SK-N-SH treated with all-trans-retinoic acid at 6 μM for 48 hours (cell line): ENCODE data around the gene LARP4B.

Experiments used
- ISL1 ChIP-seq: fragments of 250-450 bp; sonication (Bioruptor Pico); IDR thresholded peaks from 2 replicates; pipeline ENCODE4 v2.1.2; 2022; ENCODE audit warnings: mild to moderate bottlenecking, moderate library complexity
- OSR1 ChIP-seq: fragments of 250-450 bp; sonication (Bioruptor Pico); IDR thresholded peaks from 2 replicates; pipeline ENCODE4 v1.8.0; 2022; ENCODE audit warnings: moderate library complexity, mild to moderate bottlenecking, inconsistent platforms
- RARB ChIP-seq: fragments of 250-450 bp; sonication (Bioruptor Pico); IDR thresholded peaks from 2 replicates; pipeline ENCODE4 v1.8.0; 2021; ENCODE audit warnings: mild to moderate bottlenecking, moderate library complexity
- TCF4 ChIP-seq: fragments of 250-450 bp; sonication (Bioruptor Pico); IDR thresholded peaks from 2 replicates; pipeline ENCODE4 v1.8.0; 2021; ENCODE audit warnings: mild to moderate bottlenecking, moderate library complexity, borderline replicate concordance
- ZFP30 ChIP-seq: fragments of 450-650 bp; formaldehyde crosslinking; IDR thresholded peaks from 2 replicates; pipeline ENCODE4 v1.5.0; 2022; ENCODE audit warnings: mild to moderate bottlenecking, moderate library complexity
- TF ChIP-seq, protein P1 (sequence below): fragments of 250-450 bp; sonication (Bioruptor Pico); IDR thresholded peaks from 2 replicates; pipeline ENCODE4 v1.8.0; 2020; ENCODE audit warnings: mild to moderate bottlenecking, moderate library complexity, borderline replicate concordance
- TF ChIP-seq, protein P2 (sequence below): fragments of 250-450 bp; sonication (Bioruptor Pico); IDR thresholded peaks from 2 replicates; pipeline ENCODE4 v1.5.0; 2020; ENCODE audit warnings: mild to moderate bottlenecking, moderate library complexity

DNA sequence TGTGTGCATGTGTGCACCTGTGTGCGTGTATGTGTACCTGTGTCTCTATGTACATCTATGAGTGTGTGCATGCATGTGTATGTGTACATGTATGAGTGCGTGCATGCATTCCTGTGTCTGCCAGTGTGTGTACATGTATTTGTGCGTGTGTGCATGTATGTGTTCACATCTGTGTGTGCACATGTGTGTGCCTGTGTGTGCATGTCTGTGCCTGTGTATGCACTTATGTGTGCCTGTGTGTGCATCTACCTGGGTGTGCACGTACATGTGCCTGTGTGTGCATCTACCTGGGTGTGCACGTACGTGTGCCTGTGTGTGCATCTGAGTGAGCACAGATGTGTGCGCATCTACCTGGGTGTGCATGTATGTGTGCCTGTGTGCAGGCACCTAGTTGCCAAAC, 139.9 kb downstream of the LARP4B start:
- TF ChIP-seq OSR1 (CRISPR knock-in tag) = no peak
- TF ChIP-seq, protein P1, sequence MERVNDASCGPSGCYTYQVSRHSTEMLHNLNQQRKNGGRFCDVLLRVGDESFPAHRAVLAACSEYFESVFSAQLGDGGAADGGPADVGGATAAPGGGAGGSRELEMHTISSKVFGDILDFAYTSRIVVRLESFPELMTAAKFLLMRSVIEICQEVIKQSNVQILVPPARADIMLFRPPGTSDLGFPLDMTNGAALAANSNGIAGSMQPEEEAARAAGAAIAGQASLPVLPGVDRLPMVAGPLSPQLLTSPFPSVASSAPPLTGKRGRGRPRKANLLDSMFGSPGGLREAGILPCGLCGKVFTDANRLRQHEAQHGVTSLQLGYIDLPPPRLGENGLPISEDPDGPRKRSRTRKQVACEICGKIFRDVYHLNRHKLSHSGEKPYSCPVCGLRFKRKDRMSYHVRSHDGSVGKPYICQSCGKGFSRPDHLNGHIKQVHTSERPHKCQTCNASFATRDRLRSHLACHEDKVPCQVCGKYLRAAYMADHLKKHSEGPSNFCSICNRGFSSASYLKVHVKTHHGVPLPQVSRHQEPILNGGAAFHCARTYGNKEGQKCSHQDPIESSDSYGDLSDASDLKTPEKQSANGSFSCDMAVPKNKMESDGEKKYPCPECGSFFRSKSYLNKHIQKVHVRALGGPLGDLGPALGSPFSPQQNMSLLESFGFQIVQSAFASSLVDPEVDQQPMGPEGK (CRISPR knock-in tag) = no peak
- no peak for TF ChIP-seq ISL1
- no peak for TF ChIP-seq ZFP30 (CRISPR knock-in tag)
- TF ChIP-seq TCF4 = no peak
- TF ChIP-seq RARB (CRISPR knock-in tag) = no peak
- TF ChIP-seq, protein P2, sequence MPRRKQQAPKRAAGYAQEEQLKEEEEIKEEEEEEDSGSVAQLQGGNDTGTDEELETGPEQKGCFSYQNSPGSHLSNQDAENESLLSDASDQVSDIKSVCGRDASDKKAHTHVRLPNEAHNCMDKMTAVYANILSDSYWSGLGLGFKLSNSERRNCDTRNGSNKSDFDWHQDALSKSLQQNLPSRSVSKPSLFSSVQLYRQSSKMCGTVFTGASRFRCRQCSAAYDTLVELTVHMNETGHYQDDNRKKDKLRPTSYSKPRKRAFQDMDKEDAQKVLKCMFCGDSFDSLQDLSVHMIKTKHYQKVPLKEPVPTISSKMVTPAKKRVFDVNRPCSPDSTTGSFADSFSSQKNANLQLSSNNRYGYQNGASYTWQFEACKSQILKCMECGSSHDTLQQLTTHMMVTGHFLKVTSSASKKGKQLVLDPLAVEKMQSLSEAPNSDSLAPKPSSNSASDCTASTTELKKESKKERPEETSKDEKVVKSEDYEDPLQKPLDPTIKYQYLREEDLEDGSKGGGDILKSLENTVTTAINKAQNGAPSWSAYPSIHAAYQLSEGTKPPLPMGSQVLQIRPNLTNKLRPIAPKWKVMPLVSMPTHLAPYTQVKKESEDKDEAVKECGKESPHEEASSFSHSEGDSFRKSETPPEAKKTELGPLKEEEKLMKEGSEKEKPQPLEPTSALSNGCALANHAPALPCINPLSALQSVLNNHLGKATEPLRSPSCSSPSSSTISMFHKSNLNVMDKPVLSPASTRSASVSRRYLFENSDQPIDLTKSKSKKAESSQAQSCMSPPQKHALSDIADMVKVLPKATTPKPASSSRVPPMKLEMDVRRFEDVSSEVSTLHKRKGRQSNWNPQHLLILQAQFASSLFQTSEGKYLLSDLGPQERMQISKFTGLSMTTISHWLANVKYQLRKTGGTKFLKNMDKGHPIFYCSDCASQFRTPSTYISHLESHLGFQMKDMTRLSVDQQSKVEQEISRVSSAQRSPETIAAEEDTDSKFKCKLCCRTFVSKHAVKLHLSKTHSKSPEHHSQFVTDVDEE = no peak
